ENCODE measurements around the gene OARD1. TPM values are rescaled to one million over a fixed set of nuclear protein-coding genes. Genes with fewer than 3 reads are reported as not detected.

Gene OARD1
- total and polyA plus RNA-seq, 10 of the 15 experiments (the other 5 are each of a cell fraction or from before 2014, with no cell fraction given) = 19.0 to 63.5 (median 43.6) TPM

GRCh38 chr6:41063884-41064285, 8.3 kb downstream of the OARD1 start:
- CTCF ChIA-PET = interaction anchor here (0.5 to 2.3 kb wide), 7 partner anchors 9 to 1716 kb away, joined by 3 to 10 read pairs (median 4); no protein-coding TSS in a partner anchor
- H3K27ac ChIP-seq (ENCODE audit: control insufficient read depth, insufficient read depth) = no peak overlapping the region
- no peaks in the 10 kb centered on the region for H3K27me3 ChIP-seq (replicated peaks in 1 of 2; ENCODE audit: control insufficient read depth in 2 of 2, insufficient read depth in 2 of 2, low read length in 1 of 2)
- no peak for DNase-seq (ENCODE audit: low read depth, low spot score)
- no peaks in the 10 kb centered on the region for H3K9me3 ChIP-seq (replicated peaks; ENCODE audit: control insufficient read depth, insufficient read depth, low read length)
- peaks cover 0 to 8% of the 10 kb centered on the region in 2 experiments; a peak in 2 of 4 replicates for H3K36me3 ChIP-seq (ENCODE audit: control insufficient read depth in 2 of 2, insufficient read depth in 2 of 2, low read length in 1 of 2)
- no peaks in the 10 kb centered on the region for H3K4me1 ChIP-seq (ENCODE audit: control insufficient read depth, insufficient read depth, low read length)
- TF ChIP-seq E2F4 (IDR thresholded peaks at IDR 0.05; ENCODE audit: low read depth, low read length) (no peak), ELK1 (IDR thresholded peaks at IDR 0.05; ENCODE audit: low read depth, low read length) (no peak), RUNX3 (IDR thresholded peaks at IDR 0.05; ENCODE audit: low read length) (peak; percentile 29), WRNIP1 (IDR thresholded peaks at IDR 0.05; ENCODE audit: borderline replicate concordance, low read depth, low read length) (no peak), SMAD1 (IDR thresholded peaks at IDR 0.05; ENCODE audit: low read depth, partially characterized antibody) (no peak), E2F8 (IDR thresholded peaks at IDR 0.05; ENCODE audit: low read depth, partially characterized antibody) (no peak), BMI1 (IDR thresholded peaks at IDR 0.05; ENCODE audit: borderline replicate concordance) (no peak), TCF7 (IDR thresholded peaks at IDR 0.05; ENCODE audit: borderline replicate concordance) (peak; percentile 65; the same call in 1 of the 2 replicates), CHD4 (IDR thresholded peaks at IDR 0.05) (no peak)
- no peak for ATAC-seq
- H3K79me2 ChIP-seq (ENCODE audit: control insufficient read depth, insufficient read depth, low read length) = no peaks in the 10 kb centered on the region
- BruUV-seq (replicated peaks) = no TSS peak
- no peak for FAIRE-seq
- SMC1A ChIA-PET (ENCODE audit: uncharacterized antibody, unreplicated experiment) = interaction anchor here (0.7 to 1.2 kb wide), 2 partner anchors 16 to 119 kb away, joined by 3 read pairs; no protein-coding TSS in a partner anchor
- intact Hi-C loops (cut with micrococcal nuclease; ENCODE audit: unreplicated experiment) = no loop called here
- no peak overlapping the region for H3K4me3 ChIP-seq
- no peaks in the 10 kb centered on the region for H4K20me1 ChIP-seq (ENCODE audit: control insufficient read depth, insufficient read depth)
- RAD21 ChIA-PET (ENCODE audit: unreplicated experiment) = interaction anchor here (0.9 kb wide), 1 partner anchor 117 kb away, joined by 3 read pairs; no protein-coding TSS in a partner anchor
- in situ Hi-C loops (cut with MboI) = no loop called here
- WGBS (ENCODE audit: insufficient coverage, insufficient replicate concordance, low lambda C conversion rate, missing lambda C conversion rate) = 66% methylated on average over 2 of the region's 2 CpGs
- no peak overlapping the region for H3K4me2 ChIP-seq (ENCODE audit: control insufficient read depth, insufficient read depth)
- no peak overlapping the region for H3K9ac ChIP-seq (ENCODE audit: control insufficient read depth, insufficient read depth, low read length)
- POLR2A ChIA-PET = interaction anchor here (1.0 to 1.7 kb wide), 2 partner anchors 9 to 13 kb away, joined by 4 read pairs; partner anchors contain the start of genes NFYA and OARD1
- H2AFZ ChIP-seq (ENCODE audit: control insufficient read depth, low read depth, low read length) = no peak overlapping the region

Data from GM12878 (cell line).